Left ventricle myocardium inferior (tissue), 1 donor: Measurements from ENCODE around the gene GPX7. TPM values are rescaled to one million over a fixed set of nuclear protein-coding genes. Genes with fewer than 3 reads are reported as not detected.

Experiments used
- DNase-seq: peaks from one replicate; pipeline ENCODE4 v3.0.0-alpha.2; 2020
- H3K27ac ChIP-seq: fragments of 200-600 bp; replicated peaks from 2 replicates; pipeline ENCODE4 v1.8.0; 2021
- H3K27me3 ChIP-seq: fragments of 200-600 bp; 2 replicates; pipeline ENCODE4 v1.8.0; 2021; ENCODE audit warnings: low read depth
- H3K36me3 ChIP-seq: fragments of 200-600 bp; 2 replicates; pipeline ENCODE4 v1.8.0; 2021
- H3K4me1 ChIP-seq: fragments of 200-600 bp; 2 replicates; pipeline ENCODE4 v1.8.0; 2021
- H3K4me3 ChIP-seq: fragments of 200-600 bp; 2 replicates; pipeline ENCODE4 v1.8.0; 2021; ENCODE audit warnings: mild to moderate bottlenecking, moderate library complexity
- H3K9me3 ChIP-seq: fragments of 200-600 bp; replicated peaks from 2 replicates; pipeline ENCODE4 v1.8.0; 2021
- CTCF ChIP-seq: fragments of 200-600 bp; IDR thresholded peaks from 2 replicates; pipeline ENCODE4 v1.8.0; 2021; ENCODE audit warnings: antibody characterized with exemption, mild to moderate bottlenecking, borderline replicate concordance
- intact Hi-C: fragments of 100-400 bp; cut with micrococcal nuclease; formaldehyde crosslinking; loops from one replicate; pipeline ENCODE4 v1.11.0; 2022
- total RNA-seq: library from RNA; stranded (reverse); fragmentation: NEBNext Ultra II Directional; extraction: Animal tissue kit (Norgen Biotek cat#: 25700); gene quantifications from one replicate; pipeline ENCODE4 v1.2.1, GENCODE V29; 2021
- donor health status: DM: no; HTN: yes; CAD: no; lungs with severe emphysema.

GPX7 gene
- total RNA-seq, 1 donor from 2014 or later: 5.2 TPM

GRCh38 chr1:52588027-52588426 lies 14.1 kb upstream of the GPX7 start:
- no peak overlapping the region for H3K27ac ChIP-seq
- H3K4me3 ChIP-seq: no peak overlapping the region
- no peaks in the 10 kb centered on the region for H3K36me3 ChIP-seq
- no peaks in the 10 kb centered on the region for H3K27me3 ChIP-seq
- intact Hi-C loops: no loop called here
- TF ChIP-seq CTCF: no peak
- no peak for DNase-seq
- H3K4me1 ChIP-seq: peaks cover 7% of the 10 kb centered on the region
- H3K9me3 ChIP-seq: no peaks in the 10 kb centered on the region

- DNase-seq: no peak
- H3K4me3 ChIP-seq: no peak overlapping the region
- TF ChIP-seq CTCF: no peak
Observed at GRCh38 chr1:52588535-52588934, 13.6 kb upstream of the GPX7 start.

GRCh38 chr1:52590266-52590665 lies 11.9 kb upstream of the GPX7 start:
- intact Hi-C loops: no loop called here
- H3K27me3 ChIP-seq: no peaks in the 10 kb centered on the region
- no peak for TF ChIP-seq CTCF

More at GRCh38 chr1:52588535-52588934, 13.6 kb upstream of the GPX7 start:
- Histone ChIP-seq H3K27ac (no peak overlapping the region), H3K36me3 (no peaks in the 10 kb centered on the region), H3K9me3 (no peaks in the 10 kb centered on the region), H3K4me1 (peaks cover 9% of the 10 kb centered on the region), H3K27me3 (no peaks in the 10 kb centered on the region)
- intact Hi-C loops: no loop called here

GRCh38 chr1:52592637-52593323 lies 9.4 kb upstream of the GPX7 start:
- Histone ChIP-seq H3K36me3 (no peaks in the 10 kb centered on the region), H3K27ac (peak overlapping the region; percentile 27), H3K9me3 (no peaks in the 10 kb centered on the region), H3K27me3 (no peaks in the 10 kb centered on the region), H3K4me1 (peaks cover 9% of the 10 kb centered on the region), H3K4me3 (no peak overlapping the region)
- no peak for DNase-seq
- intact Hi-C loops: no loop called here
- no peak for TF ChIP-seq CTCF

More at GRCh38 chr1:52590266-52590665, 11.9 kb upstream of the GPX7 start:
- Histone ChIP-seq H3K9me3 (no peaks in the 10 kb centered on the region), H3K4me3 (no peak overlapping the region), H3K36me3 (no peaks in the 10 kb centered on the region), H3K27ac (no peak overlapping the region), H3K4me1 (peaks cover 9% of the 10 kb centered on the region)
- DNase-seq: no peak

GRCh38 chr1:52593495-52593894 lies 8.7 kb upstream of the GPX7 start:
- Histone ChIP-seq H3K4me3 (no peak overlapping the region), H3K27me3 (no peaks in the 10 kb centered on the region), H3K4me1 (peaks cover 9% of the 10 kb centered on the region), H3K27ac (no peak overlapping the region), H3K36me3 (no peaks in the 10 kb centered on the region), H3K9me3 (no peaks in the 10 kb centered on the region)
- no peak for DNase-seq
- no peak for TF ChIP-seq CTCF
- intact Hi-C loops: no loop called here
